ENCODE measurements around the gene LYRM9. TPM values are rescaled to one million over a fixed set of nuclear protein-coding genes. Genes with fewer than 3 reads are reported as not detected.
A peak's percentile ranks its signal among the peaks of the same experiment; 100 is the strongest.

Gene LYRM9
- total and polyA plus RNA-seq, 8 donors: 5.1 to 22.9 (median 16.7) TPM

DNA sequence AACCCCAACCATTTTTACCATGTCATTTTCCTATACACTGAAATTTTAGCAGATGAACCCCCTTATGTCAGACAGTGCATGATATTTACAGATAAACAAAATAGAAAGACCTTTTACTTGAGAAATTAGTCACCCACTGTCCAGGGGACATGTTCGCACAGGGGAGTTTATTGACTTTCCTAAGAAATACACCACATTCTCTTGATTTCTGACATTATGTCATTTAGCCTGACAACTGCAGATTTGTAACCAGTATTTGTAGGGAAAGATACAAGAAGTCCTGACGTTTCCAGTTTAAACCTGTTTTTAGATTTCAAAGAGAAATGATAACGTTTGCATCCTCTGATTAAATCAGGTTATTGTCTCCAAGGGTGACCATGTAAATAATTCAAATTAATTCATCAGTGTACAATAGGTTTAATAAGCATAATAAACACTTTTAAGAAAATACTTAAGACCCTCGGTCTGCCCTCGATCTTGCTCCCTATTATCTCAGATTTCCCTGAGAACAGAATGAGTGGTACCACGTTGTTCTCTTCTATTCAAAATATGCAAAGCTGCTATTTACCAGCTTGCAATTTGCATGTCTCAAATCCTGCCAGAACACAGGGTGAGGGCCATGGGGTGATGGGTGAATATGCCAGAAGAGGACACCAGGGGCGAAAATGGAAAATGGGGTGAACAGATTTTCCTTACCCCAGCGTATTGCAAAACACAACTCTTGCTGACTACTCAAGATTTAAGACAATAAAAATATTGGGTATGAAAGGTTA lies 2.1 kb upstream of the LYRM9 start:
- intact Hi-C loops (cut with DNase I): no loop called here

DNA sequence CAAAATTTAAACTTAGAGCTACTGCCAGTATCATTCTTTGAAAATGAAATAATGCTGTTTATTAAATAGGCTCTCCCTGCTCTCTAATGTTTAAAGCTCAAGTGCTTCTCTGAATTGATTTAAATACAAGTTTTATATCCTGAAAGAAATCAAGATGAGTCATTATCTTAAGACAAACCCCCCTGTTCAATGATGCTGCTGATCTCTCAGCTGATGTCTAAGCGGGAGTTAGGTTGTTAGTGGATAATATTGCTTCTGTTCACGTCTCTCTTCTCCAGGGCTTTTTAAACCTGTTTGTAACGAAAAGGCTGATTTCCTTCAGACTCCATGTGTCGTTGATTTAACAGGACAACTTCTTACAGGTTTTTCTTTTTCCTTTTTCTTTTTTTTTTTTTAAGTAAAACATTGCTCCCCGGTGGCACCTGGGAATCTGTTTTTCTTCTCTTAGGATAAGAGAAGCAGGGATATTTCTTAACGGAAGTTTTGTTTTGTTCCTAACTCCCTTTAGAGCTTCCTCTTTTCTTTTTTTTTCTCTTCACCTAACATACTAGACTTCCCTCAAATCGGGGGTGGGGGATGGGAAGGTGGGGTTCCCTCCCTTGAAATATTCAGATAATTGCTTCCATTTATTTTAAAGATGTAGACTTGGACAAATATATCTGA lies 807 bp upstream of the LYRM9 start:
- H3K27ac ChIP-seq: peak overlapping the region in 1 of 2 donors; percentile 88
- intact Hi-C loops (cut with DNase I): no loop called here
- no peak for ATAC-seq

More for the DNA sequence above, 2.1 kb upstream of the LYRM9 start:
- Histone ChIP-seq H3K27ac (no peak overlapping the region), H3K4me1 (peaks cover 3 to 20% of the 10 kb centered on the region in 2 donors), H3K4me3 (no peak overlapping the region), H3K9me3 (no peaks in the 10 kb centered on the region), H3K36me3 (no peaks in the 10 kb centered on the region), H3K27me3 (no peaks in the 10 kb centered on the region)
- TF ChIP-seq, protein P1, sequence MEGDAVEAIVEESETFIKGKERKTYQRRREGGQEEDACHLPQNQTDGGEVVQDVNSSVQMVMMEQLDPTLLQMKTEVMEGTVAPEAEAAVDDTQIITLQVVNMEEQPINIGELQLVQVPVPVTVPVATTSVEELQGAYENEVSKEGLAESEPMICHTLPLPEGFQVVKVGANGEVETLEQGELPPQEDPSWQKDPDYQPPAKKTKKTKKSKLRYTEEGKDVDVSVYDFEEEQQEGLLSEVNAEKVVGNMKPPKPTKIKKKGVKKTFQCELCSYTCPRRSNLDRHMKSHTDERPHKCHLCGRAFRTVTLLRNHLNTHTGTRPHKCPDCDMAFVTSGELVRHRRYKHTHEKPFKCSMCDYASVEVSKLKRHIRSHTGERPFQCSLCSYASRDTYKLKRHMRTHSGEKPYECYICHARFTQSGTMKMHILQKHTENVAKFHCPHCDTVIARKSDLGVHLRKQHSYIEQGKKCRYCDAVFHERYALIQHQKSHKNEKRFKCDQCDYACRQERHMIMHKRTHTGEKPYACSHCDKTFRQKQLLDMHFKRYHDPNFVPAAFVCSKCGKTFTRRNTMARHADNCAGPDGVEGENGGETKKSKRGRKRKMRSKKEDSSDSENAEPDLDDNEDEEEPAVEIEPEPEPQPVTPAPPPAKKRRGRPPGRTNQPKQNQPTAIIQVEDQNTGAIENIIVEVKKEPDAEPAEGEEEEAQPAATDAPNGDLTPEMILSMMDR (IDR thresholded peaks at IDR 0.05): no peak
- ATAC-seq: no peak
- DNase-seq: no peak

DNA sequence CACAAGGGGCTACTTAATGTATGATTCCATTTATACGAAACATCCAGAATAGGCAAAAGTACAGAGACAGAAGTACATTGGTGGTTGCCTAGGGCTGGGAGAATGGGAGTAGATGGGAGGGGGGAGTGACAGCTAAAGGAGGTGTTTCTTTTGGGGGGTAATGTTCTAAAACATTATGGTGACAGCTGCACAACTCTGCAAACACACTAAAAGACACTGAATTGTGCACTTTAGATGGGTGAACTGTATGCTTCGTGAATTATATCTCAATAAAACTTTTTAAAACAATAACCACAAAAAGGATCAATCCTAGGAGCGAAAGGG lies 661 bp downstream of the LYRM9 start:
- H3K27ac ChIP-seq: peak overlapping the region; percentile 86 to 88
- H3K9me3 ChIP-seq: no peaks in the 10 kb centered on the region
- DNase-seq (no peak), ATAC-seq (no peak)
- H3K27me3 ChIP-seq: no peaks in the 10 kb centered on the region
- intact Hi-C loops (cut with DNase I): no loop called here
- peaks cover 3 to 24% of the 10 kb centered on the region in 2 donors for H3K4me1 ChIP-seq
- no peaks in the 10 kb centered on the region for H3K36me3 ChIP-seq
- TF ChIP-seq, protein P1 (IDR thresholded peaks at IDR 0.05): no peak
- H3K4me3 ChIP-seq: peak overlapping the region; percentile 72 to 73

More for the DNA sequence above, 807 bp upstream of the LYRM9 start:
- Histone ChIP-seq H3K27me3 (no peaks in the 10 kb centered on the region), H3K4me1 (peaks cover 3 to 21% of the 10 kb centered on the region in 2 donors), H3K4me3 (peak overlapping the region in 1 of 2 donors; percentile 73), H3K36me3 (no peaks in the 10 kb centered on the region), H3K9me3 (no peaks in the 10 kb centered on the region)
- TF ChIP-seq, protein P1 (IDR thresholded peaks at IDR 0.05): no peak
- no peak for DNase-seq

DNA sequence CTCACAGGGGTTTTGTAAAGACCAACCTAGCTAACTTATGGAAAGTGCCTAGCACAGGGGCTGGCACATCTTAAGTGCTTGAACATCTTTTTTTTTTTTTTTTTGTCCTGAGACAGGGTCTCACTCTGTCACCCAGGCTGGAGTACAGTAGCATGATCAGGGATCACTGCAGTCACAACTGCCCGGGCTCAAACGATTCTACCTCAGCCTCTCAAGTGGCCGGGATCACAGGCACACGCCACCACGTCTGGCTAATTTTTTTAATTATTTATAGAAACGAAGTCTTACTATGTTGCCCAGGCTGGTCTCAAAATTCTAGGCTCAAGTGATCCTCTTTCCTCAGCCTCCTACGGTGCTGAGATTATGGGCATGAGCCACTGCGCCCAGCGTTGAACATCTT lies 1.3 kb downstream of the LYRM9 start:
- no peaks in the 10 kb centered on the region for H3K27me3 ChIP-seq
- TF ChIP-seq, protein P1 (IDR thresholded peaks at IDR 0.05): no peak
- peaks cover 3 to 24% of the 10 kb centered on the region in 2 donors for H3K4me1 ChIP-seq
- DNase-seq (no peak), ATAC-seq (no peak)
- no peaks in the 10 kb centered on the region for H3K9me3 ChIP-seq
- no peak overlapping the region for H3K4me3 ChIP-seq
- H3K27ac ChIP-seq: no peak overlapping the region
- H3K36me3 ChIP-seq: no peaks in the 10 kb centered on the region
- intact Hi-C loops (cut with DNase I): no loop called here

DNA sequence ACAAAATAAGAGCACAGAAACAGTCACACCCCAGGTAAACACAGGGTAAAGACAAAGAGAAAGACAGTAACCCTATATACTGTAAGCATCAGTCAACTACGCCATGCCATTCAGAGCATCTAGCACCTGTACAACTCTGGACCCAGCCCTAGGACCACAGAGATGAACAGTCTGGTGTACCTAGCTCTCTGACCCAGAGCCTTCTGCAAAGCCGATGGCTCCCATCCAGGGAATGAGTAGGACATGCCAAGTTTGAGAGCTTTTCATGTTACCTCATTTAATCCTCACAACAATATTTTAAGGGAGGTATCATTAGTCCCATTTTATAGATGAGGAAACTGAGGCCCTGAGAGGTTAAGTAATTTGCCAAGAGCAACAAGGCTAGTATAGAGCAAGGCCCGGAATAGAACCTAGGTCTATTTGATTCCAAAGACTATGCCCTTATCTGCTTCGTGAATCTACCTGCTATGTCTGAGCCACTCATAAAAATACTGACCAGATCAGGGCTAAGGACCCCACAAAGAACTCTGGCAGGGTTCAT lies 3.4 kb downstream of the LYRM9 start:
- no peaks in the 10 kb centered on the region for H3K9me3 ChIP-seq
- DNase-seq (no peak), ATAC-seq (no peak)
- peaks cover 3 to 24% of the 10 kb centered on the region in 2 donors for H3K4me1 ChIP-seq
- H3K4me3 ChIP-seq: no peak overlapping the region
- H3K36me3 ChIP-seq: no peaks in the 10 kb centered on the region
- TF ChIP-seq, protein P1 (IDR thresholded peaks at IDR 0.05): no peak
- H3K27me3 ChIP-seq: no peaks in the 10 kb centered on the region
- intact Hi-C loops (cut with DNase I): no loop called here
- no peak overlapping the region for H3K27ac ChIP-seq
